HepG2 (cell line): ENCODE data around the gene FAM111A. TPM values are rescaled to one million over a fixed set of nuclear protein-coding genes. Genes with fewer than 3 reads are reported as not detected.

ENCODE experiments used
- ATAC-seq: fragments of 200-7000 bp; cut with Tn5 transposase; 3 replicates; pipeline ENCODE4 v1.9.1; 2020; ENCODE audit warnings: mild to moderate bottlenecking, moderate library complexity
- BruUV-seq: library from RNA; stranded (reverse); fragments of 400-500 nt; replicated peaks from 2 replicates; lab custom pipeline; 2021; lab: Mats Ljungman, UMichigan
- CTCF ChIA-PET: fragments of 300-600 bp; formaldehyde crosslinking; extraction: SDS; loops from one replicate; lab custom pipeline; 2021; ENCODE audit warnings: low total read pairs, inconsistent platforms, low intra/inter-chr PET ratio; lab: Yijun Ruan, JAX
- POLR2A ChIA-PET: fragments of 350-600 bp; sonication (Branson Sonifier 250); formaldehyde crosslinking; loops from one replicate; lab custom pipeline; 2020; ENCODE audit warnings: antibody characterized with exemption, inconsistent platforms; lab: Yijun Ruan, JAX
- DNase-seq: peaks from one replicate; pipeline ENCODE4 v3.0.0-alpha.2; 2015; ENCODE audit warnings: low spot score
- FAIRE-seq: peaks from 3 replicates; lab custom pipeline; 2011; peaks lifted over from hg19 to GRCh38; lab: Jason Lieb, UNC
- H2AFZ ChIP-seq: one replicate; pipeline ENCODE4 v1.6.1; 2011; ENCODE audit warnings: low read length, inconsistent platforms
- H3K27ac ChIP-seq: fragments of 300-600 bp; 3 replicates; pipeline ENCODE4 v1.8.0; 2011; ENCODE audit warnings: mixed run types, mild to moderate bottlenecking, mixed read lengths, low read length, inconsistent platforms; ENCODE audit not compliant: insufficient read depth; ENCODE audit errors: extremely low read length
- H3K27me3 ChIP-seq, 2 experiments: fragments of 200-600 bp in 1 of 2; 2 replicates in 1 of 2; 3 replicates in 1 of 2; pipeline versions ENCODE4 v1.6.0 to v1.8.0; 2011; ENCODE audit warnings: low read length in 2 of 2, mild to moderate bottlenecking in 2 of 2, moderate library complexity in 2 of 2, inconsistent platforms in 1 of 2; ENCODE audit not compliant: insufficient read depth in 2 of 2, control insufficient read depth in 1 of 2
- H3K36me3 ChIP-seq, 2 experiments: fragments of 200-600 bp in 1 of 2; replicated peaks in 1 of 2; 2 replicates in 1 of 2; 3 replicates in 1 of 2; pipeline versions ENCODE4 v1.5.1 to v1.8.0; 2011; ENCODE audit warnings: low read length in 2 of 2, inconsistent platforms in 1 of 2; ENCODE audit not compliant: insufficient read depth in 2 of 2, control insufficient read depth in 1 of 2
- H3K4me1 ChIP-seq: 2 replicates; pipeline ENCODE4 v1.5.1; 2012; ENCODE audit warnings: low read length, inconsistent platforms; ENCODE audit not compliant: insufficient read depth
- H3K4me2 ChIP-seq: 2 replicates; pipeline ENCODE4 v1.6.0; 2011; ENCODE audit warnings: low read depth, low read length, inconsistent platforms
- H3K4me3 ChIP-seq, 3 experiments: fragments of 200-600 bp in 1 of 3; sonication (generic), shearing (Covaris generic) in 1 of 3; replicated peaks in 1 of 3; 2 replicates each; pipeline ENCODE4 v1.5.1; 2011 to 2016; ENCODE audit warnings: low read length in 3 of 3, inconsistent platforms in 2 of 3, low read depth in 2 of 3, mild to moderate bottlenecking in 2 of 3, control low read depth in 1 of 3, mixed read lengths in 1 of 3; ENCODE audit not compliant: insufficient read depth in 1 of 3
- H3K79me2 ChIP-seq: one replicate; pipeline ENCODE4 v1.6.1; 2011; ENCODE audit warnings: low read length, inconsistent platforms; ENCODE audit not compliant: insufficient read depth
- H3K9ac ChIP-seq: 2 replicates; pipeline ENCODE4 v1.6.0; 2011; ENCODE audit warnings: mild to moderate bottlenecking, low read depth, low read length, inconsistent platforms; ENCODE audit not compliant: insufficient read depth
- H3K9me3 ChIP-seq: 2 replicates; pipeline ENCODE4 v1.5.1; 2012; ENCODE audit warnings: mild to moderate bottlenecking, low read length
- H4K20me1 ChIP-seq: 2 replicates; pipeline ENCODE4 v1.6.0; 2011; ENCODE audit warnings: inconsistent platforms, mild to moderate bottlenecking, low read length, moderate library complexity; ENCODE audit not compliant: insufficient read depth
- NCOA1 ChIP-seq: sonication (generic); formaldehyde crosslinking; IDR thresholded peaks from 2 replicates; pipeline ENCODE4 v1.9.0; 2021; ENCODE audit warnings: missing genetic modification reagents
- NFYC ChIP-seq: IDR thresholded peaks from 2 replicates; pipeline ENCODE4 v1.6.1; 2016; ENCODE audit warnings: missing genetic modification reagents, missing compliant biosample characterization
- SSRP1 ChIP-seq: IDR thresholded peaks from 2 replicates; pipeline ENCODE4 v1.6.1; 2016; ENCODE audit warnings: control low read depth
- WIZ ChIP-seq: sonication (generic); formaldehyde crosslinking; IDR thresholded peaks from 2 replicates; pipeline ENCODE4 v1.5.1; 2020; ENCODE audit warnings: mild to moderate bottlenecking, missing genetic modification reagents
- ZNF264 ChIP-seq: sonication (generic); formaldehyde crosslinking; IDR thresholded peaks from 2 replicates; pipeline ENCODE4 v1.4.0; 2020; ENCODE audit warnings: missing genetic modification reagents
- ZNF619 ChIP-seq: sonication (generic); formaldehyde crosslinking; IDR thresholded peaks from 2 replicates; pipeline ENCODE4 v1.4.0; 2020; ENCODE audit warnings: mild to moderate bottlenecking, missing genetic modification reagents
- ZNF709 ChIP-seq: sonication (generic); formaldehyde crosslinking; IDR thresholded peaks from 2 replicates; pipeline ENCODE4 v1.5.0; 2020; ENCODE audit warnings: mild to moderate bottlenecking, missing genetic modification reagents
- WGBS: methylation state at CpG from one replicate; pipeline ENCODE4 v1.1.6; 2017; ENCODE audit warnings: low lambda C conversion rate; 5-methylcytosine and 5-hydroxymethylcytosine counted together
- in situ Hi-C: cut with HindIII; loops from 2 replicates; pipeline ENCODE4 v1.10.0; 2017; ENCODE audit warnings: low pct_unique_long_range_greater_than_20kb; ENCODE audit not compliant: extremely low pct_ligation_motif_present
- intact Hi-C: fragments of 100-400 bp; cut with micrococcal nuclease; formaldehyde crosslinking; loops from one replicate; pipeline ENCODE4 v1.10.0; 2022; ENCODE audit not compliant: unreplicated experiment
- polyA plus RNA-seq, 8 experiments: library from polyadenylated mRNA; depleted of rRNA in 3 of 8; stranded (reverse) in 7 of 8; unstranded in 1 of 8; fragments of >200 nt; fragmentation: Illumina TruSeq in 4 of 8; extraction: Trizol in 4 of 8; gene quantifications; 2 replicates each; pipeline versions ENCODE4 v1.2.1 to v1.2.3, GENCODE V29; 2011 to 2016; ENCODE audit warnings: low read depth in 4 of 8, missing spikeins in 1 of 8, mixed read lengths in 1 of 8; ENCODE audit not compliant: insufficient read depth in 1 of 8
- total RNA-seq, 5 experiments: library from RNA; depleted of rRNA; stranded (reverse); fragments of >200 nt; fragmentation: Illumina TruSeq; extraction: Trizol; gene quantifications; 2 replicates each; pipeline ENCODE4 v1.2.3, GENCODE V29; 2016; ENCODE audit warnings: low read depth in 1 of 5
- TF ChIP-seq, protein P1 (sequence below): sonication (generic); formaldehyde crosslinking; IDR thresholded peaks from 2 replicates; pipeline ENCODE4 v1.4.0; 2020; ENCODE audit warnings: missing genetic modification reagents, borderline replicate concordance
- TF ChIP-seq, protein P2 (sequence below): sonication (generic); formaldehyde crosslinking; IDR thresholded peaks from 2 replicates; pipeline ENCODE4 v1.9.0; 2022; ENCODE audit warnings: low read depth, missing genetic modification reagents
- TF ChIP-seq, protein P3 (sequence below): sonication (generic); formaldehyde crosslinking; IDR thresholded peaks from 2 replicates; pipeline ENCODE4 v1.4.0; 2020; ENCODE audit warnings: missing genetic modification reagents, borderline replicate concordance
- TF ChIP-seq, protein P4 (sequence below): sonication (generic); formaldehyde crosslinking; IDR thresholded peaks from 2 replicates; pipeline ENCODE4 v1.5.1; 2020; ENCODE audit warnings: missing genetic modification reagents, mild to moderate bottlenecking, borderline replicate concordance

FAM111A gene
- total and polyA plus RNA-seq, 2 of the 13 experiments (the other 11 are each of a cell fraction or from before 2014, with no cell fraction given): 3.2 to 13.5 TPM

DNA sequence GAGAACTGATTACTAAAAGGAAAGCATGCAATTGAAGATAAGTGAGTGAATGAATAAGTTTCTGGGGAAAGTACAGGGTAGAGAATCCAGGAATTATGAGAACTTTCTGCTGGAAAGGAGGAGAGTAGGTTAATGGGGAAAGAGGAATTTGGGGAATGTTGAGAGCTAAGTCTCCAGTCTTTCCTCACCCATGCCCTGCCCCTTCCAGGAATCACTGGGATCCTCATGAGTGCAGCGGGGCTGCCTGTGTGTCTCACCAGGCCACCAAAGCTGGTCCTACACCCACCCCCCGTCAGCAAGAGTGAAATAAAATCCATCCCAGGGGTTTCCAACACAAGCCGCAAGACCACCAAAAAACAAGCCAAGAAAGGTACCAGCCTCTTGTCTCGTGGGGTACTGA is 46.3 kb downstream of the FAM111A start:
- Histone ChIP-seq H3K27me3 (no peaks in the 10 kb centered on the region), H3K79me2 (no peaks in the 10 kb centered on the region), H3K36me3 (peaks cover 3 to 4% of the 10 kb centered on the region in 2 experiments; a peak in 2 of 5 replicates), H2AFZ (no peak overlapping the region), H3K9ac (no peak overlapping the region), H3K4me2 (no peak overlapping the region), H3K4me1 (peaks cover 30% of the 10 kb centered on the region), H4K20me1 (no peaks in the 10 kb centered on the region), H3K4me3 (no peak overlapping the region), H3K27ac (no peak overlapping the region), H3K9me3 (no peaks in the 10 kb centered on the region)
- ATAC-seq (no peak), FAIRE-seq (no peak), DNase-seq (no peak)
- CTCF ChIA-PET: interaction anchor here (4.1 kb wide), 1 partner anchor 17 kb away, joined by 45 read pairs; the partner anchor contains the start of gene DTX4
- no TSS peak for BruUV-seq
- in situ Hi-C loops (loop anchor here (25.0 kb wide), 1 partner anchor 498 kb away; no protein-coding TSS in a partner anchor), intact Hi-C loops (no loop called here)
- WGBS: 100% methylated on average over 2 of the region's 4 CpGs
- TF ChIP-seq, protein P1, sequence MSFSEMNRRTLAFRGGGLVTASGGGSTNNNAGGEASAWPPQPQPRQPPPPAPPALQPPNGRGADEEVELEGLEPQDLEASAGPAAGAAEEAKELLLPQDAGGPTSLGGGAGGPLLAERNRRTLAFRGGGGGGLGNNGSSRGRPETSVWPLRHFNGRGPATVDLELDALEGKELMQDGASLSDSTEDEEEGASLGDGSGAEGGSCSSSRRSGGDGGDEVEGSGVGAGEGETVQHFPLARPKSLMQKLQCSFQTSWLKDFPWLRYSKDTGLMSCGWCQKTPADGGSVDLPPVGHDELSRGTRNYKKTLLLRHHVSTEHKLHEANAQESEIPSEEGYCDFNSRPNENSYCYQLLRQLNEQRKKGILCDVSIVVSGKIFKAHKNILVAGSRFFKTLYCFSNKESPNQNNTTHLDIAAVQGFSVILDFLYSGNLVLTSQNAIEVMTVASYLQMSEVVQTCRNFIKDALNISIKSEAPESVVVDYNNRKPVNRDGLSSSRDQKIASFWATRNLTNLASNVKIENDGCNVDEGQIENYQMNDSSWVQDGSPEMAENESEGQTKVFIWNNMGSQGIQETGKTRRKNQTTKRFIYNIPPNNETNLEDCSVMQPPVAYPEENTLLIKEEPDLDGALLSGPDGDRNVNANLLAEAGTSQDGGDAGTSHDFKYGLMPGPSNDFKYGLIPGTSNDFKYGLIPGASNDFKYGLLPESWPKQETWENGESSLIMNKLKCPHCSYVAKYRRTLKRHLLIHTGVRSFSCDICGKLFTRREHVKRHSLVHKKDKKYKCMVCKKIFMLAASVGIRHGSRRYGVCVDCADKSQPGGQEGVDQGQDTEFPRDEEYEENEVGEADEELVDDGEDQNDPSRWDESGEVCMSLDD: no peak
- no peak for TF ChIP-seq ZNF709 (CRISPR knock-in tag)
- no peak for TF ChIP-seq SSRP1 (CRISPR knock-in tag)
- no peak for TF ChIP-seq ZNF264 (CRISPR knock-in tag)
- no peak for TF ChIP-seq ZNF619 (CRISPR knock-in tag)
- POLR2A ChIA-PET: no interaction called here

DNA sequence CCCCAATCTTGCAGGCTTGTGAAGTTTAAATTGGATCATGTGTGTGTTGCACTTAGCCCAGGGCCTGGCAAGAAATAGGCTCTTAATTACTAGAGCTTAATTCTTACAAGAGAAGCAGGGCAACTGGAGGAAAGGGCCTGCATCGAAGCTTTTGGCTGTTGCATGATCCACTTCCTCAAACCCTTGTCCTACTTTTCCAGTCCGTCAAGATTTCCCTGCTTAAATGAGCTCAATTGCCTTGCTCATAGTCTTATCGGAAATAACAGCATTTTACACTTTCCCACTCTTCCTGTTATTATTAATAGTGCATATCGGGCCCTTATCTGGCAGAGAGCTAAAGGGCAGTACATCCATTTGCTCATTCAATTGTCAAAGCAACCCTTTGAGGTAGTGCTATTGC is 47.3 kb downstream of the FAM111A start:
- intact Hi-C loops: no loop called here
- Histone ChIP-seq H3K27ac (no peak overlapping the region), H3K36me3 (peaks cover 3 to 6% of the 10 kb centered on the region in 2 experiments; a peak in 2 of 5 replicates), H3K79me2 (no peaks in the 10 kb centered on the region), H3K9me3 (no peaks in the 10 kb centered on the region), H3K4me1 (peaks cover 30% of the 10 kb centered on the region), H3K4me2 (no peak overlapping the region), H4K20me1 (no peaks in the 10 kb centered on the region), H3K27me3 (no peaks in the 10 kb centered on the region), H3K9ac (no peak overlapping the region), H2AFZ (no peak overlapping the region), H3K4me3 (no peak overlapping the region)
- in situ Hi-C loops: loop anchor here (25.0 kb wide), 1 partner anchor 497 kb away; no protein-coding TSS in a partner anchor
- POLR2A ChIA-PET: no interaction called here
- WGBS: 93% methylated on average over 4 of the region's 4 CpGs
- CTCF ChIA-PET: no interaction called here
- ATAC-seq: no peak
- TF ChIP-seq, protein P2, sequence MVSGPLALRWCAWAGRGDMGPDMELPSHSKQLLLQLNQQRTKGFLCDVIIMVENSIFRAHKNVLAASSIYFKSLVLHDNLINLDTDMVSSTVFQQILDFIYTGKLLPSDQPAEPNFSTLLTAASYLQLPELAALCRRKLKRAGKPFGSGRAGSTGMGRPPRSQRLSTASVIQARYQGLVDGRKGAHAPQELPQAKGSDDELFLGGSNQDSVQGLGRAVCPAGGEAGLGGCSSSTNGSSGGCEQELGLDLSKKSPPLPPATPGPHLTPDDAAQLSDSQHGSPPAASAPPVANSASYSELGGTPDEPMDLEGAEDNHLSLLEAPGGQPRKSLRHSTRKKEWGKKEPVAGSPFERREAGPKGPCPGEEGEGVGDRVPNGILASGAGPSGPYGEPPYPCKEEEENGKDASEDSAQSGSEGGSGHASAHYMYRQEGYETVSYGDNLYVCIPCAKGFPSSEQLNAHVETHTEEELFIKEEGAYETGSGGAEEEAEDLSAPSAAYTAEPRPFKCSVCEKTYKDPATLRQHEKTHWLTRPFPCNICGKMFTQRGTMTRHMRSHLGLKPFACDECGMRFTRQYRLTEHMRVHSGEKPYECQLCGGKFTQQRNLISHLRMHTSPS: no peak
- TF ChIP-seq, protein P3, sequence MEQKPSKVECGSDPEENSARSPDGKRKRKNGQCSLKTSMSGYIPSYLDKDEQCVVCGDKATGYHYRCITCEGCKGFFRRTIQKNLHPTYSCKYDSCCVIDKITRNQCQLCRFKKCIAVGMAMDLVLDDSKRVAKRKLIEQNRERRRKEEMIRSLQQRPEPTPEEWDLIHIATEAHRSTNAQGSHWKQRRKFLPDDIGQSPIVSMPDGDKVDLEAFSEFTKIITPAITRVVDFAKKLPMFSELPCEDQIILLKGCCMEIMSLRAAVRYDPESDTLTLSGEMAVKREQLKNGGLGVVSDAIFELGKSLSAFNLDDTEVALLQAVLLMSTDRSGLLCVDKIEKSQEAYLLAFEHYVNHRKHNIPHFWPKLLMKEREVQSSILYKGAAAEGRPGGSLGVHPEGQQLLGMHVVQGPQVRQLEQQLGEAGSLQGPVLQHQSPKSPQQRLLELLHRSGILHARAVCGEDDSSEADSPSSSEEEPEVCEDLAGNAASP (CRISPR knock-in tag): no peak
- TF ChIP-seq, protein P4, sequence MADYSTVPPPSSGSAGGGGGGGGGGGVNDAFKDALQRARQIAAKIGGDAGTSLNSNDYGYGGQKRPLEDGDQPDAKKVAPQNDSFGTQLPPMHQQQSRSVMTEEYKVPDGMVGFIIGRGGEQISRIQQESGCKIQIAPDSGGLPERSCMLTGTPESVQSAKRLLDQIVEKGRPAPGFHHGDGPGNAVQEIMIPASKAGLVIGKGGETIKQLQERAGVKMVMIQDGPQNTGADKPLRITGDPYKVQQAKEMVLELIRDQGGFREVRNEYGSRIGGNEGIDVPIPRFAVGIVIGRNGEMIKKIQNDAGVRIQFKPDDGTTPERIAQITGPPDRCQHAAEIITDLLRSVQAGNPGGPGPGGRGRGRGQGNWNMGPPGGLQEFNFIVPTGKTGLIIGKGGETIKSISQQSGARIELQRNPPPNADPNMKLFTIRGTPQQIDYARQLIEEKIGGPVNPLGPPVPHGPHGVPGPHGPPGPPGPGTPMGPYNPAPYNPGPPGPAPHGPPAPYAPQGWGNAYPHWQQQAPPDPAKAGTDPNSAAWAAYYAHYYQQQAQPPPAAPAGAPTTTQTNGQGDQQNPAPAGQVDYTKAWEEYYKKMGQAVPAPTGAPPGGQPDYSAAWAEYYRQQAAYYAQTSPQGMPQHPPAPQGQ: no peak
- TF ChIP-seq NCOA1 (CRISPR knock-in tag): no peak
- TF ChIP-seq WIZ (CRISPR knock-in tag): no peak
- no peak for TF ChIP-seq NFYC
- FAIRE-seq: no peak
- no peak for DNase-seq
- BruUV-seq: no TSS peak
